Right atrium auricular region (tissue), 2 donors: ENCODE measurements around the gene GRIN2D. TPM values are rescaled to one million over a fixed set of nuclear protein-coding genes. Genes with fewer than 3 reads are reported as not detected.
A peak's percentile ranks its signal among the peaks of the same experiment; 100 is the strongest.

ENCODE experiments used
- DNase-seq: peaks from one replicate; pipeline ENCODE4 v3.0.0-alpha.2; 2019; ENCODE audit warnings: low spot score
- H3K27ac ChIP-seq, 2 donors: fragments of 200-600 bp; sonication (generic); 1 replicate in 1 of 2; 2 replicates in 1 of 2; pipeline ENCODE4 v1.5.1; 2016 to 2019
- H3K27me3 ChIP-seq, 2 donors: fragments of 200-600 bp; sonication (generic); one replicate each; pipeline versions ENCODE4 v1.5.1 to v1.6.0; 2017 to 2019
- H3K36me3 ChIP-seq: fragments of 200-600 bp; sonication (generic); one replicate; pipeline ENCODE4 v1.5.1; 2016
- H3K4me1 ChIP-seq, 2 donors: fragments of 200-600 bp; sonication (generic); one replicate each; pipeline versions ENCODE4 v1.5.1 to v1.6.0; 2017 to 2019
- H3K4me3 ChIP-seq, 2 donors: fragments of 200-600 bp; sonication (generic); 1 replicate in 1 of 2; 2 replicates in 1 of 2; pipeline ENCODE4 v1.5.1; 2017 to 2019; ENCODE audit warnings: mild to moderate bottlenecking in 1 of 2, moderate library complexity in 1 of 2
- H3K9me3 ChIP-seq, 2 donors: fragments of 200-600 bp; sonication (generic); one replicate each; pipeline ENCODE4 v1.5.1; 2019
- total RNA-seq, 2 donors: library from RNA; depleted of rRNA; stranded (reverse); fragments of >200 nt; gene quantifications; one replicate each; pipeline ENCODE4 v1.1.0, GENCODE V29; 2016
- TF ChIP-seq, protein P1 (sequence below), 2 donors: fragments of 200-600 bp; sonication (generic); IDR thresholded peaks; one replicate each; pipeline ENCODE4 v1.5.1; 2019; ENCODE audit warnings: antibody characterized with exemption in 2 of 2

Gene GRIN2D
- total RNA-seq, 2 donors from 2014 or later, result 0.31 to 0.33 TPM

DNA sequence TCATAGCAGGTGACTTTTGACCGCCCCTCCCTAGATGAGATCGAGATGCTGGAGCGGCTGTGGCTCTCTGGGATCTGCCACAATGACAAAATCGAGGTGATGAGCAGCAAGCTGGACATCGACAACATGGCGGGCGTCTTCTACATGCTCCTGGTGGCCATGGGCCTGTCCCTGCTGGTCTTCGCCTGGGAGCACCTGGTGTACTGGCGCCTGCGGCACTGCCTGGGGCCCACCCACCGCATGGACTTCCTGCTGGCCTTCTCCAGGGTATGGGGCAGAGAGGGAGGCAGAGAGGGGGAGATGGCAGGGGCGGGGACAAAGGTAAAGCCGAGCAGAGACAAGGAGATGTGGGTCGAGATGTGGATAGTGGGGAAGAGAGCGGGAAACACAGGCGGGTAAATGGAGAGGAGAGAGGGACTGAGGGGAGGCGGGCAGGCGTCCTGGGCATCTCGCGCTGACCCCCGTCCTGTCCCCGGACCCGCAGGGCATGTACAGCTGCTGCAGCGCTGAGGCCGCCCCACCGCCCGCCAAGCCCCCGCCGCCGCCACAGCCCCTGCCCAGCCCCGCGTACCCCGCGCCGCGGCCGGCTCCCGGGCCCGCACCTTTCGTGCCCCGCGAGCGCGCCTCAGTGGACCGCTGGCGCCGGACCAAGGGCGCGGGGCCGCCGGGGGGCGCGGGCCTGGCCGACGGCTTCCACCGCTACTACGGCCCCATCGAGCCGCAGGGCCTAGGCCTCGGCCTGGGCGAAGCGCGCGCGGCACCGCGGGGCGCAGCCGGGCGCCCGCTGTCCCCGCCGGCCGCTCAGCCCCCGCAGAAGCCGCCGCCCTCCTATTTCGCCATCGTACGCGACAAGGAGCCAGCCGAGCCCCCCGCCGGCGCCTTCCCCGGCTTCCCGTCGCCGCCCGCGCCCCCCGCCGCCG, 48.9 kb downstream of the GRIN2D start:
- Histone ChIP-seq H3K4me1 (peaks cover 0 to 27% of the 10 kb centered on the region in 2 donors), H3K27me3 (peaks cover 0 to 4% of the 10 kb centered on the region in 2 donors), H3K4me3 (no peak overlapping the region), H3K27ac (no peak overlapping the region), H3K36me3 (peaks cover 4% of the 10 kb centered on the region), H3K9me3 (no peaks in the 10 kb centered on the region)
- TF ChIP-seq, protein P1, sequence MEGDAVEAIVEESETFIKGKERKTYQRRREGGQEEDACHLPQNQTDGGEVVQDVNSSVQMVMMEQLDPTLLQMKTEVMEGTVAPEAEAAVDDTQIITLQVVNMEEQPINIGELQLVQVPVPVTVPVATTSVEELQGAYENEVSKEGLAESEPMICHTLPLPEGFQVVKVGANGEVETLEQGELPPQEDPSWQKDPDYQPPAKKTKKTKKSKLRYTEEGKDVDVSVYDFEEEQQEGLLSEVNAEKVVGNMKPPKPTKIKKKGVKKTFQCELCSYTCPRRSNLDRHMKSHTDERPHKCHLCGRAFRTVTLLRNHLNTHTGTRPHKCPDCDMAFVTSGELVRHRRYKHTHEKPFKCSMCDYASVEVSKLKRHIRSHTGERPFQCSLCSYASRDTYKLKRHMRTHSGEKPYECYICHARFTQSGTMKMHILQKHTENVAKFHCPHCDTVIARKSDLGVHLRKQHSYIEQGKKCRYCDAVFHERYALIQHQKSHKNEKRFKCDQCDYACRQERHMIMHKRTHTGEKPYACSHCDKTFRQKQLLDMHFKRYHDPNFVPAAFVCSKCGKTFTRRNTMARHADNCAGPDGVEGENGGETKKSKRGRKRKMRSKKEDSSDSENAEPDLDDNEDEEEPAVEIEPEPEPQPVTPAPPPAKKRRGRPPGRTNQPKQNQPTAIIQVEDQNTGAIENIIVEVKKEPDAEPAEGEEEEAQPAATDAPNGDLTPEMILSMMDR (IDR thresholded peaks at IDR 0.05), result no peak
- DNase-seq, result no peak

DNA sequence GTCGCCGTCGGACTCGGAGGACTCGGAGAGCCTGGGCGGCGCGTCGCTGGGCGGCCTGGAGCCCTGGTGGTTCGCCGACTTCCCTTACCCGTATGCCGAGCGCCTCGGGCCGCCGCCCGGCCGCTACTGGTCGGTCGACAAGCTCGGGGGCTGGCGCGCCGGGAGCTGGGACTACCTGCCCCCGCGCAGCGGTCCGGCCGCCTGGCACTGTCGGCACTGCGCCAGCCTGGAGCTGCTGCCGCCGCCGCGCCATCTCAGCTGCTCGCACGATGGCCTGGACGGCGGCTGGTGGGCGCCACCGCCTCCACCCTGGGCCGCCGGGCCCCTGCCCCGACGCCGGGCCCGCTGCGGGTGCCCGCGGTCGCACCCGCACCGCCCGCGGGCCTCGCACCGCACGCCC, 49.8 kb downstream of the GRIN2D start:
- peak overlapping the region in 1 of 2 donors; percentile 28 for H3K4me3 ChIP-seq
- H3K27ac ChIP-seq, result no peak overlapping the region
- peaks cover 13% of the 10 kb centered on the region for H3K36me3 ChIP-seq
- H3K4me1 ChIP-seq, result peaks cover 0 to 27% of the 10 kb centered on the region in 2 donors
- no peaks in the 10 kb centered on the region for H3K9me3 ChIP-seq
- TF ChIP-seq, protein P1 (IDR thresholded peaks at IDR 0.05), result no peak
- no peak for DNase-seq
- H3K27me3 ChIP-seq, result peaks cover 0 to 4% of the 10 kb centered on the region in 2 donors

Other genes starting within 250 kb of the GRIN2D start
- 1 to 10 TPM; 3.1 to 4.2 TPM for gene LIG1, start 223.3 kb upstream of the GRIN2D start, total RNA-seq
- 1 to 10 TPM; 1.5 to 2.8 TPM for gene ZSWIM9, start 223.0 kb upstream of the GRIN2D start, total RNA-seq
- 10 to 100 TPM; 19.7 to 21.2 TPM for gene CARD8, start 137.8 kb upstream of the GRIN2D start, total RNA-seq
- gene ZNF114, start 123.6 kb upstream of the GRIN2D start, total RNA-seq, result under 1 TPM; 0.24 to 0.33 TPM
- gene EMP3, start 68.1 kb upstream of the GRIN2D start, total RNA-seq, result 10 to 100 TPM; 16.9 to 95.9 TPM
- 10 to 100 TPM; 20.4 to 43.8 TPM for gene TMEM143, start 29.7 kb upstream of the GRIN2D start, total RNA-seq
- not detected for gene SYNGR4, start 29.3 kb upstream of the GRIN2D start, total RNA-seq
- 10 to 100 TPM; 74.1 to 82.0 TPM for gene KDELR1, start 2.1 kb upstream of the GRIN2D start, total RNA-seq
- 10 to 100 TPM; 10.8 to 19.8 TPM for gene GRWD1, start 52.3 kb downstream of the GRIN2D start, total RNA-seq
- under 1 TPM; 0.26 to 0.31 TPM for gene KCNJ14, start 61.9 kb downstream of the GRIN2D start, total RNA-seq
- gene CYTH2, start 75.7 kb downstream of the GRIN2D start, total RNA-seq, result 10 to 100 TPM; 13.3 to 22.5 TPM
- 1 to 10 TPM; 1.3 to 1.6 TPM for gene LMTK3, start 118.2 kb downstream of the GRIN2D start, total RNA-seq
- not detected for gene SULT2B1, start 158.5 kb downstream of the GRIN2D start, total RNA-seq
- not detected for gene SPACA4, start 213.1 kb downstream of the GRIN2D start, total RNA-seq
- not detected for gene FAM83E, start 221.4 kb downstream of the GRIN2D start, total RNA-seq
- gene RPL18, start 225.5 kb downstream of the GRIN2D start, total RNA-seq, result 1,000 to 10,000 TPM in 1 of 2 donors, 100 to 1,000 TPM in 1; 846 to 1,334 TPM
- gene SPHK2, start 225.8 kb downstream of the GRIN2D start, total RNA-seq, result 1 to 10 TPM; 6.2 to 8.0 TPM
- 1 to 10 TPM; 2.8 to 5.9 TPM for gene DBP, start 243.7 kb downstream of the GRIN2D start, total RNA-seq